GM18505 (cell line): Measurements from ENCODE around the gene GSG1.
"Not testable (repeated sequence)": the region's sequence is repeated elsewhere in the genome, so short reads cannot be mapped to it uniquely, and the experiment has no call there.

Experiments
- ATAC-seq: cut with Tn5 transposase; IDR thresholded peaks from one replicate; pipeline ENCODE4 v1.9.1; 2021; ENCODE audit not compliant: unreplicated experiment
- POLR2A ChIP-seq: IDR thresholded peaks from 4 replicates; pipeline ENCODE4 v1.6.1; 2011; ENCODE audit warnings: borderline replicate concordance; ENCODE audit not compliant: insufficient read depth, insufficient read length; ENCODE audit errors: extremely low read depth

GSG1 gene

DNA sequence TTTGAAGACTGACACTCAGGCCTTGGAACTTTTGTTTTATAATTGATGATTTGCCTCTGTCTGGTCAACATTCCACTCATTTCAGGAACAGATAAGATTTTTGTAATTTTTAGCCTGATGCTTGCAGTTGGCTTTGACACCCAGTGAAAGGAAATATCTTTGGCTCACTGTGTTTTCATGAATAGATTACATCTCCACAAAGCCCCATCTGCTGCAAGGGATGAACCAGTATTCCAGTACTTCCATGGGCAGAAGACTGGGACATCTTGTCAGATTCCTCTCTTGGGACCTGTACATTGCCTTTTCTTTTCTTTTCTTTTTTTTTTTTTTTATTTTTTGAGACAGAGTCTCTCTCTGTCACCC is 28.4 kb downstream of the GSG1 start:
- ATAC-seq, result no peak
- no peak for TF ChIP-seq POLR2A

DNA sequence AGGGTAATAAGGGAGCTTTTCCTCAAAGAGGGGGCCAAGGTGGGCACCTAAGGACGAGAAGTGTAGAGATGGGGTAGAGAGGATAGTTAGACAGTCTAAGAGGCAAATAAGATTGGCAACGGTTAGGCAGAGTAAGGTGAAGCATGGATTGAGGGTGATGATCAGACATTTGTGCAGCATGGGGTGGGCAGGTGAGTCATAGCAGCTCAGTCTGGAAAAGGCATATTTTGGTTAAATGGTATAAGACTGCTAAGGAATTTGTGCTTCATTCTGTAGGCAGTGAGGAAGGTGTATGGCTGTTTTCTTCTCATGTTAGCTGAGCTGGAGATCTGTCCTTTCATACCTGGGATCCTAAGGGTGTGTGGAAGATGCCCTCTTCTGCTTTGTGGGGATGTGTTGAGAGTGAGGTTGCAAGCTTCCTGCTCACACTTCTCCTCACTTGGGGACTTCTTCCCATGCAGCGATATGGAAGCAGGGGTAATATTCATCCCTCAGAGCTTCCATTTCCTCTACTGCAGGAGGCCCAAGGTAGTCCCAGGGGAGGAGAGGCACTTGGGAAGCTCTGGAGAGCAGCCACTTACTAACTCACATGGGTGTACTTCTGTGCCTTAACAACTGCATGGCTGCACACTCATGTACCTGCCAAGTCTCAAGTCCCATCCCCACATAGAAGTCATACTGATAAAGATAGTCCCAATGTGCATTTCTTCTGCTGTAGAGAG is 28.9 kb downstream of the GSG1 start:
- no peak for ATAC-seq
- no peak for TF ChIP-seq POLR2A

GRCh38 chr12:13073173-13073572 is 30.3 kb downstream of the GSG1 start:
- TF ChIP-seq POLR2A, result no peak
- no peak for ATAC-seq

GRCh38 chr12:13071305-13072280 is 31.9 kb downstream of the GSG1 start:
- ATAC-seq, result no peak
- TF ChIP-seq POLR2A, result no peak

- ATAC-seq, result no peak
- TF ChIP-seq POLR2A, result no peak
Measured at GRCh38 chr12:13069380-13069779, 34.1 kb downstream of the GSG1 start.

GRCh38 chr12:13067322-13067721 is 36.1 kb downstream of the GSG1 start:
- no peak for ATAC-seq
- no peak for TF ChIP-seq POLR2A

GRCh38 chr12:13066459-13066858 is 37.0 kb downstream of the GSG1 start:
- no peak for ATAC-seq
- no peak for TF ChIP-seq POLR2A

GRCh38 chr12:13066014-13066413 is 37.5 kb downstream of the GSG1 start:
- no peak for TF ChIP-seq POLR2A
- no peak for ATAC-seq

DNA sequence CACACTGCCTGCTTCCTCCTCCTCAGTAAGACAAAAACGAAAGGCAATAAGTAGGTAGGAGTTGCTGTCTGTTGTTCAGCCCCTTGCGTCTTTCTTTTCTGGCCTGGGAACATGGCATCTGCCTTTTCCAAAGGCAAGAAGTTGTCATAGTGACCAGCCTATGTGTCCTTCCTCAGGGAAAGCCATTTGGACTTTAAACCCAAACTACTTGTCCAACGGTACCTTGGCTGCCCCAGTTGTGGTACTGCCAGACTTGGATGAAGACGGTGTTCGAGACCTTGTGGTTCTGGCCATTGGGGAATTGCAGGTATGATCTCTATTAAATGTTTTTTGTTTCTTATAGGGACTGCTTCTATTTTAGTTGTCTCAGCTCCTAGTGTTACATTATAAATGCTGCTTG is 40.8 kb downstream of the GSG1 start:
- no peak for ATAC-seq
- TF ChIP-seq POLR2A, result no peak

GRCh38 chr12:13061377-13061776 is 42.1 kb downstream of the GSG1 start:
- TF ChIP-seq POLR2A, result no peak
- ATAC-seq, result no peak

- no peak for ATAC-seq
- no peak for TF ChIP-seq POLR2A
Measured at GRCh38 chr12:13060581-13060980, 42.9 kb downstream of the GSG1 start.

- not testable (repeated sequence) for ATAC-seq
Measured at GRCh38 chr12:13053617-13054016, 49.9 kb downstream of the GSG1 start.

GRCh38 chr12:13052421-13052820 is 51.0 kb downstream of the GSG1 start:
- TF ChIP-seq POLR2A, result no peak
- no peak for ATAC-seq

DNA sequence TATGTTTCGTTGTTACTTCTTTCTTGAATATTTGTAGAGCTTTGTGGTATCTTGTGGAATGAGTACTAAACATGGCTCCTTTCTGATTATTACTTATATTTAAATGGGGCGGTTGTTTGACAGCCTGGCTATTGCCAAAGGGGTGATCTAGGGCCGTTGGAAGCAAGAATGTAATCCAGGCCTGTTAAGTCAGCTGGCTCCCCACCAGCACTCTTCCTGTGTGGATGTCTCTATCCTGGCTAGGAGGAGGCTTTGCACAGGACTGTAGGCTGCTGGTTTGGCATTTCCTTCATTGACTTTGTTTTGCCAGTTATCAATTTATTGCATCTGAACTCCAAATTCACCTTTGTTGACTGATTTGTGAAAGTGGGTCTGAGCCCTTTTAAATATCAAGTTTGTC is 53.7 kb downstream of the GSG1 start:
- no peak for ATAC-seq
- TF ChIP-seq POLR2A, result no peak

GRCh38 chr12:13046964-13047363 is 56.5 kb downstream of the GSG1 start:
- no peak for ATAC-seq
- TF ChIP-seq POLR2A, result no peak

GRCh38 chr12:13045816-13046215 is 57.7 kb downstream of the GSG1 start:
- no peak for ATAC-seq
- TF ChIP-seq POLR2A, result no peak
